Muscle layer of duodenum (tissue), 2 donors: ENCODE measurements around the gene IGSF8.
"Not testable (repeated sequence)": the region's sequence is repeated elsewhere in the genome, so short reads cannot be mapped to it uniquely, and the experiment has no call there.

Source experiments
- H3K27ac ChIP-seq: one replicate; pipeline ENCODE4 v1.7.0; 2013; ENCODE audit warnings: mild to moderate bottlenecking, low read length
- H3K27me3 ChIP-seq: one replicate; pipeline ENCODE4 v1.7.0; 2013; ENCODE audit warnings: low read depth, mild to moderate bottlenecking, control low read depth, low read length
- H3K36me3 ChIP-seq, 2 donors: one replicate each; pipeline ENCODE4 v1.7.0; 2013; ENCODE audit warnings: low read length in 2 of 2, control low read depth in 1 of 2, mild to moderate bottlenecking in 1 of 2; ENCODE audit not compliant: insufficient read depth in 2 of 2, control insufficient read depth in 1 of 2
- H3K4me1 ChIP-seq, 2 donors: one replicate each; pipeline ENCODE4 v1.7.0; 2013; ENCODE audit warnings: low read length in 2 of 2, mild to moderate bottlenecking in 2 of 2, control low read depth in 1 of 2, moderate library complexity in 1 of 2; ENCODE audit not compliant: insufficient read depth in 2 of 2, control insufficient read depth in 1 of 2
- H3K4me3 ChIP-seq, 2 donors: one replicate each; pipeline ENCODE4 v1.7.0; 2013; ENCODE audit warnings: low read length in 2 of 2, low read depth in 1 of 2, mild to moderate bottlenecking in 1 of 2
- H3K9me3 ChIP-seq, 2 donors: one replicate each; pipeline ENCODE4 v1.7.0; 2013; ENCODE audit warnings: low read length in 2 of 2, control low read depth in 1 of 2, mild to moderate bottlenecking in 1 of 2; ENCODE audit not compliant: control insufficient read depth in 1 of 2
- donor health status: healthy.

The IGSF8 gene

GRCh38 chr1:160133990-160134770, 35.8 kb upstream of the IGSF8 start:
- H3K4me1 ChIP-seq, result no peaks in the 10 kb centered on the region
- no peak overlapping the region for H3K27ac ChIP-seq
- H3K36me3 ChIP-seq, result peaks cover 8 to 56% of the 10 kb centered on the region in 2 donors
- H3K9me3 ChIP-seq, result no peaks in the 10 kb centered on the region
- H3K27me3 ChIP-seq, result no peaks in the 10 kb centered on the region
- H3K4me3 ChIP-seq, result no peak overlapping the region

DNA sequence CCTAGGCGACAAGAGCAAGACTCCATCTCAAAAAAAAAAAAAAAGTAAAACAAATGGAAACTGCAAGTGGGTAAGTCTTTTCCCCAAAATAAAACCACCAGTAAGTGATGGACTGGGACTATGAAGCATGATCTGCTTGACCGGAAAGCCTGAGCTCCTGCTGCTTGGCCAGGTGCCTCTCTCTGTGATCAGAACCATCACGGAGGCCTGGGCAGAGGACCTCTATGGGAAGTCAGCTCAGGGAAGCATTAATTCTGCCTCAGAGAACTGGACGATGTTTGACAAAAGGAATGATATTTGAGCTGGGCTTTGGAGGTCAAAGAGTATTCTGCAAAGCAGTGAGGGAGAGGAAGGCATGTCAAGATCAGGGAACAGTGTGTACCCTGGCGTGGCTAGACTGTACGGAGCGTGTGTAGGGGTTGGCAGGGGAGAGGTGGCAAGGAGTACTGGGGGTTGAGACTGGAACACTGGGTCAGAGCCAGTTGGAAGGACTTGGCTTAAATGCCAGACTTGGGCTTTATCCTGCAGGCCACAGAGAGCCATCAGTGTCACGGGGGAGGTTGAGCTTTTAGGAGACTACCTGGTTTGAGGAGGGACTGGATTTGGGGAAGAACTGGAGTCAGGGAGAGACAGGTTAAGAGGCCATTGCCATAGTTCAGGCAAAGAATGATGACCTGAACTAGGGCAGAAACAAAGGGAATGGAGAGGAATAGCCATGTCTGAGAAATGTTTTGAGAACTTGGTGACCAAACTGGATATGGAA, 33.6 kb upstream of the IGSF8 start:
- no peak overlapping the region for H3K27ac ChIP-seq

GRCh38 chr1:160130939-160131338, 32.5 kb upstream of the IGSF8 start:
- no peak overlapping the region for H3K27ac ChIP-seq
- no peak overlapping the region for H3K4me3 ChIP-seq
- no peaks in the 10 kb centered on the region for H3K9me3 ChIP-seq
- H3K4me1 ChIP-seq, result peaks cover 0 to 13% of the 10 kb centered on the region in 2 donors
- H3K27me3 ChIP-seq, result no peaks in the 10 kb centered on the region
- peaks cover 8 to 56% of the 10 kb centered on the region in 2 donors for H3K36me3 ChIP-seq

More for the DNA sequence above, 33.6 kb upstream of the IGSF8 start:
- H3K4me3 ChIP-seq, result no peak overlapping the region
- no peaks in the 10 kb centered on the region for H3K9me3 ChIP-seq
- no peaks in the 10 kb centered on the region for H3K27me3 ChIP-seq
- H3K36me3 ChIP-seq, result peaks cover 8 to 58% of the 10 kb centered on the region in 2 donors
- H3K4me1 ChIP-seq, result peaks cover 0 to 12% of the 10 kb centered on the region in 2 donors

GRCh38 chr1:160130486-160130885, 32.1 kb upstream of the IGSF8 start:
- Histone ChIP-seq H3K27me3 (no peaks in the 10 kb centered on the region), H3K4me1 (peaks cover 0 to 13% of the 10 kb centered on the region in 2 donors), H3K27ac (no peak overlapping the region), H3K36me3 (peaks cover 8 to 57% of the 10 kb centered on the region in 2 donors), H3K4me3 (no peak overlapping the region), H3K9me3 (no peaks in the 10 kb centered on the region)

GRCh38 chr1:160129966-160130365, 31.5 kb upstream of the IGSF8 start:
- no peak overlapping the region for H3K4me3 ChIP-seq
- H3K27me3 ChIP-seq, result no peaks in the 10 kb centered on the region
- no peak overlapping the region for H3K27ac ChIP-seq
- no peaks in the 10 kb centered on the region for H3K9me3 ChIP-seq
- H3K4me1 ChIP-seq, result peaks cover 0 to 14% of the 10 kb centered on the region in 2 donors
- peaks cover 8 to 53% of the 10 kb centered on the region in 2 donors for H3K36me3 ChIP-seq

DNA sequence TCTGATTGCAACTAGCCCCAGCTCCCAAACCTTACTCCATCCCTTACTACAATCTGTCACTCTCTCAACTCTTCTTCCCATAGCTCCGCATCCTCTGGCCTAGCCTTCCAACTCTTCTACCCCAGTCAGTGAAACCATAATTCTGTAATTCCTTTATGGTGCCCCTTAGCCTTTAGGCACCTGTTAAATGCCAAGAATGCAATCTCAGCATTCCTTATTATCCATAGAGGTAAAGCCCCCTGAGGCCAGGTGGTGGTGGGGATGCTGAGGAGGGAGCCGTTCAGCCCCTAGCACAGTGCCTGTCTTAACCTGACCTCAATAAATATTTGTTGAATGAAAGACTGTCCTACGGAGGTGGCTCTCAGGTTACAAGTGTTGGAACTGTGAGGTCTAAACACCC, 31.1 kb upstream of the IGSF8 start:
- Histone ChIP-seq H3K4me3 (no peak overlapping the region), H3K36me3 (peaks cover 5 to 49% of the 10 kb centered on the region in 2 donors), H3K27ac (no peak overlapping the region), H3K4me1 (peaks cover 0 to 18% of the 10 kb centered on the region in 2 donors), H3K9me3 (no peaks in the 10 kb centered on the region), H3K27me3 (no peaks in the 10 kb centered on the region)

- H3K27me3 ChIP-seq, result no peaks in the 10 kb centered on the region
- H3K36me3 ChIP-seq, result peaks cover 0 to 44% of the 10 kb centered on the region in 2 donors
- H3K4me3 ChIP-seq, result no peak overlapping the region
- no peak overlapping the region for H3K27ac ChIP-seq
- peaks cover 0 to 23% of the 10 kb centered on the region in 2 donors for H3K4me1 ChIP-seq
- H3K9me3 ChIP-seq, result no peaks in the 10 kb centered on the region
Observed at GRCh38 chr1:160129046-160129445, 30.6 kb upstream of the IGSF8 start.

DNA sequence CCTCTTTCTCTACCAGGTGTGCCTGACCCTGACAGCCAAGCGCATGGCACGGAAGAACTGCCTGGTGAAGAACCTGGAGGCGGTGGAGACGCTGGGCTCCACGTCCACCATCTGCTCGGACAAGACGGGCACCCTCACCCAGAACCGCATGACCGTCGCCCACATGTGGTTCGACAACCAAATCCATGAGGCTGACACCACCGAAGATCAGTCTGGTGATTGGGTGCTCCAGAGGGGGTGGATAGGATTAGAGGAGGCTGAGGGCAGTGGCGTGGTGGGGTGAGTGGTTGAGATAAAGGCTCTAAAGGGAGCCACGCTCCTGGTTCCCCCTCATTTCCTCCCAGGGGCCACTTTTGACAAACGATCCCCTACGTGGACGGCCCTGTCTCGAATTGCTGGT, 30.2 kb upstream of the IGSF8 start:
- H3K4me3 ChIP-seq, result no peak overlapping the region
- H3K9me3 ChIP-seq, result no peaks in the 10 kb centered on the region
- peaks cover 0 to 41% of the 10 kb centered on the region in 2 donors for H3K36me3 ChIP-seq
- H3K27me3 ChIP-seq, result no peaks in the 10 kb centered on the region
- H3K27ac ChIP-seq, result no peak overlapping the region
- peaks cover 0 to 27% of the 10 kb centered on the region in 2 donors for H3K4me1 ChIP-seq

DNA sequence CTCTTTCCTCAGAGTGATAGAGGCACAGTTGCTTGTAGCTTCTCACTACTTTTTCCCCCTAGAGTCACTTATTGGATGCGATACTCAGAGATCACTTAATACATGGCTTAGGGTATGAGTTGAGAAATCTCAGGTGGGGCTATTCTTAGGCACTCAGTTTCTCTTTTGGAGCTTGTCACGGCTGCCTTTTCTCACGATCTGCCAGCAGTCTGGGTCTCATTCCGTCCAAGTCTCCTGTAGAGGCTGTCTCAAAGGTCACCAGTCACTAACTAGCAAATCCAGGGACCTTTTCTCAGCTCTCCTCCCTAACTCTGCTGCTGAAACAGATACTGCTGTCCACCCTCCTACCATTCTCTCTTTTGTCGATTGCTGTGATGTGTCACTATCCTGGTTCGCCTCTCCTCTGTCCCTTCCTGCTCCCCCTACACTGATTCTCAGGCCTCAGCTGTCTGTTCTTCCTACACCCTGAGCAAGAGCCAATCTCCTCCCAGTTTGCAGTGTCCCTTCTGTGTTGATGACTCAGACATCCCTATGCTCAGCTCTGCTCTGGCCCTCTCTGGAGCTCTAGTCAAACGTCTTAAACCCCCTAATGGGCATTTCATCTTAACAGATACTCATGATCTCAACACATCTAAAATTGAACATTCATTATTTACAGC, 29.6 kb upstream of the IGSF8 start:
- no peaks in the 10 kb centered on the region for H3K9me3 ChIP-seq
- peaks cover 0 to 27% of the 10 kb centered on the region in 2 donors for H3K4me1 ChIP-seq
- no peak overlapping the region for H3K4me3 ChIP-seq
- H3K27ac ChIP-seq, result no peak overlapping the region
- H3K27me3 ChIP-seq, result no peaks in the 10 kb centered on the region
- peaks cover 0 to 34% of the 10 kb centered on the region in 2 donors for H3K36me3 ChIP-seq

GRCh38 chr1:160127381-160127780, 29.0 kb upstream of the IGSF8 start:
- Histone ChIP-seq H3K36me3 (peaks cover 0 to 33% of the 10 kb centered on the region in 2 donors), H3K4me1 (peaks cover 0 to 27% of the 10 kb centered on the region in 2 donors), H3K9me3 (no peaks in the 10 kb centered on the region), H3K4me3 (no peak overlapping the region), H3K27ac (no peak overlapping the region), H3K27me3 (no peaks in the 10 kb centered on the region)

GRCh38 chr1:160126342-160126741, 27.9 kb upstream of the IGSF8 start:
- H3K27me3 ChIP-seq, H3K4me3 ChIP-seq, H3K27ac ChIP-seq, H3K9me3 ChIP-seq: not testable (repeated sequence)
- Histone ChIP-seq H3K4me1 (peaks cover 0 to 27% of the 10 kb centered on the region in 2 donors), H3K36me3 (peaks cover 0 to 37% of the 10 kb centered on the region in 2 donors)
